Activated CD4-positive, alpha-beta memory T cell treated with anti-CD3 and anti-CD28 coated beads for 36 hours (primary cell): ENCODE data around the gene HP1BP3. TPM values are rescaled to one million over a fixed set of nuclear protein-coding genes. Genes with fewer than 3 reads are reported as not detected.

Experiments used
- CTCF ChIA-PET: fragments of 350-600 bp; sonication (Branson Sonifier 250); formaldehyde crosslinking; loops from one replicate; lab custom pipeline; 2021; ENCODE audit warnings: antibody characterized with exemption, inconsistent platforms; lab: Charles Lee
- POLR2A ChIA-PET: fragments of 350-600 bp; sonication (Branson Sonifier 250); formaldehyde crosslinking; loops from one replicate; lab custom pipeline; 2021; ENCODE audit warnings: antibody characterized with exemption; lab: Charles Lee
- DNase-seq: peaks from one replicate; pipeline ENCODE4 v3.0.0-alpha.2; 2020
- H3K27ac Mint-ChIP-seq: one replicate; pipeline ENCODE4 v1.8.0; 2021; ENCODE audit warnings: mixed read lengths
- H3K27me3 Mint-ChIP-seq: one replicate; pipeline ENCODE4 v1.8.0; 2021; ENCODE audit warnings: mixed read lengths
- H3K36me3 Mint-ChIP-seq: one replicate; pipeline ENCODE4 v1.8.0; 2021; ENCODE audit warnings: mixed read lengths
- H3K4me1 Mint-ChIP-seq: one replicate; pipeline ENCODE4 v1.8.0; 2021; ENCODE audit warnings: low read depth, mixed read lengths
- H3K4me3 Mint-ChIP-seq: one replicate; pipeline ENCODE4 v1.8.0; 2021; ENCODE audit warnings: mild to moderate bottlenecking, mixed read lengths
- H3K9me3 Mint-ChIP-seq: one replicate; pipeline ENCODE4 v1.8.0; 2021; ENCODE audit warnings: mixed read lengths
- intact Hi-C: fragments of 100-400 bp; cut with micrococcal nuclease; formaldehyde crosslinking; loops from one replicate; pipeline ENCODE4 v1.15.1; 2023
- total RNA-seq, 2 experiments: library from RNA; stranded (reverse); gene quantifications; one replicate each; pipeline ENCODE4 v1.2.3, GENCODE V29; 2021

HP1BP3 gene
- total RNA-seq, 2 experiments from 2014 or later: 209 to 225 TPM

DNA sequence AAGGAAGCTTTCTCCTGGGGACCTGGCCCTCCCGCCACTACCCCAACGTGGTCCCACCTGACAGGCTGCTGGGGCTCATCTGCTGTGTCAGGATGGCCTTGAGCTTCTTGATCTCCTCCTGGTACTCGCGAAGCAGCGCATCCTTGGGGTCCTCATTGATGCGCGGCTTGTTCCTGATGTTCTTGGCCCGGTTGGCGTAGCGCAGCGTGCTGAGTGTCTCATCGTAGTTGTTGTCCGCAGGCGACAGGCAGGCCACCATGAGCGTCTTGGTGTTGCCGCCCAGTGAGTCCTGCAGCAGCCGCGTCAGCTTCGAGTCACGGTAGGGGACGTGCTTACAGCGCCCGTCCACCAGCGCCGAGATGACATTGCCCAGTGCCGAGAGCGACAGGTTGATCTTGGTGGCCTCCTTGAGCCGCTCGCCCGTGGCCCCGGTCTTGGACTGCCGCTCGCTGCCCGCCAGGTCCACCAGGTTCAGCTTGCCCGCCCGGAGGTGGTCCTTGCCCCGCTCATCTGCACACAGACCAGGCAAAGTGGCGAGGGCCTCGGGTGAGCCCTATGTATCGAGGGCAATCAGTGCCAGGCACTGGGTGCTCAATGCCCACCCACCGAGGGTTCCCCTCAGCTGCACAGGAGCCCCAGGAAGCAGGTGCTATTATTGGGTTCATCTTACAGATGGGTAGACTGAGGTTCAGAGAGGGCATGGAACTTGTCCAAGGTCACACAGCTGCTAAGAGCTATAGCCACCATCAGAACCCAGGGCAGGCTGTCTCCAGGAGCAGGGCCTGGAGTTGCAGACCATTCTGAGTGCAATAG lies 82.5 kb downstream of the HP1BP3 start:
- no peak overlapping the region for H3K27ac Mint-ChIP-seq
- H3K4me3 Mint-ChIP-seq: no peak overlapping the region
- no peak for DNase-seq
- POLR2A ChIA-PET: no interaction called here
- H3K36me3 Mint-ChIP-seq: no peaks in the 10 kb centered on the region
- CTCF ChIA-PET: no interaction called here
- no peaks in the 10 kb centered on the region for H3K9me3 Mint-ChIP-seq
- intact Hi-C loops: no loop called here
- no peaks in the 10 kb centered on the region for H3K27me3 Mint-ChIP-seq
- no peaks in the 10 kb centered on the region for H3K4me1 Mint-ChIP-seq

DNA sequence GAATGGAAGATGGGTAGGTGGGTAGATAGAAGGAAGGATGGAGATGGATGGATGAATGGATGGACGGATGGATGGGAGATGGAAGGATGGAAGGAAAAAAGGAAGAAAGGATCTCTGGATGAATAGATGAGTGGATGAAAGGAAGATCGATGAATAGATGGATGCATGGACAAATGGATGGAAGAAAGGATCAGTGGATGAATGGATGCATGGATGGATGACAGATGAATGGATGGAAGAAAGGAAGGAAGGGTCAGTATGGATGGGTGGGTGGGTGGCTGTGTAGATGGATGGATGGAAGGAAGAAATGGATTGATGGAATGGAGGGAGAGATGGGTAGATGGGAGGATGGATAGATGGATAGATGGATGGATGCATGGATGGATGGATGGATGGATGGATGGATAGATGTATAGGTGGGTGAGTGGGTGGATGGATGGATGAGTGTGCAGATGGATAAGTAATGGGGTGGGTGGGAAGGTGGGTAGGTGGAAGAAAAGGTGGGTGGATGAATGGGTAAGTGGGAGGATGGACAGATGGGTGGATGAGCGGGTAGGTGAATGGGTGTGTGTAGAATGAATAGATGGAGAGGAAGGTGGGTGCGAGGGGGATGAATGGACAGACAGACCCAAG lies 83.9 kb downstream of the HP1BP3 start:
- Mint-ChIP-seq H3K27me3 (no peaks in the 10 kb centered on the region), H3K4me1 (no peaks in the 10 kb centered on the region), H3K4me3 (no peak overlapping the region), H3K36me3 (no peaks in the 10 kb centered on the region), H3K9me3 (no peaks in the 10 kb centered on the region), H3K27ac (no peak overlapping the region)
- intact Hi-C loops: no loop called here
- ChIA-PET CTCF (no interaction called here), POLR2A (no interaction called here)
- no peak for DNase-seq

DNA sequence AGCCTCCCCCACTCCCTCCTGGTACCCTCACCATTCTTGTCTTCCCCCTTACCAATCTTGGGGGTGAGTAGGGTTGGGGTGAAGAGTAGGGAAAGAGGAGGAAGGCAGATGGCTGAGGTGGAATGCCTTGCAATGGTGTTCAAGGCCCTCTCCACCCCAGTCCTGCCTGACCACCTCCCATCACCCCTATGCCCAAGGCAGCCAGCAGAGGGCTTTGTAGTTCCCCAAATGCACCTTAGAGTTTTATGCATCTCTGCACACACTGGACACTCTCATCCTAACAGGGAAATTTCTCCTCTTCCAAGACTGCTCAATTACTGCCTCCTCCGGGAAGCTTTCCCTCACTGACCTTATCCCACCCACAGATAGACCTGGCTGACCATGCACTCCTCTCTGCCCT lies 84.7 kb downstream of the HP1BP3 start:
- intact Hi-C loops: no loop called here
- H3K9me3 Mint-ChIP-seq: no peaks in the 10 kb centered on the region
- no peaks in the 10 kb centered on the region for H3K36me3 Mint-ChIP-seq
- no peak for DNase-seq
- H3K27me3 Mint-ChIP-seq: no peaks in the 10 kb centered on the region
- ChIA-PET CTCF (no interaction called here), POLR2A (no interaction called here)
- H3K4me3 Mint-ChIP-seq: no peak overlapping the region
- H3K27ac Mint-ChIP-seq: no peak overlapping the region
- no peaks in the 10 kb centered on the region for H3K4me1 Mint-ChIP-seq

DNA sequence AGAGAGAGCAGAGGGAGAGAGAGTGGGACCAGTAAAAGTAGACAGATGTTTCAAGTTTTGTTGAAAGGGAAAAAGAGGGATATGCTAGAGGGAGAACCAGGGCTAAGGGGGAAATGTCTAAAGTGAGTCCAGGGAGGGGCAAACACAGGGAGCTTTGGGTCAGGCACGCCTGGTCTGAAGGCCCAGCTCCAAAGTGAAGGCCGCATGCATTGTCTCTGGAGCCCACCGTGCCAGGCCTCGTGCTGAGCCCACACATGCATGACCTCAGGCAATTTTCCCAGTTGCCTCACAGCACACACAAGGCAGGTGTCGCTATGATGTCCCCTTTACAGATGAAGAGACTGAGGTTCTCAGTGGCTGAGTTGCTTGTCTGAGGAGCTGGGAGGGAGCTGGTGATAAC lies 85.3 kb downstream of the HP1BP3 start:
- POLR2A ChIA-PET: no interaction called here
- no peak for DNase-seq
- Mint-ChIP-seq H3K27me3 (no peaks in the 10 kb centered on the region), H3K4me3 (no peak overlapping the region), H3K27ac (no peak overlapping the region), H3K9me3 (no peaks in the 10 kb centered on the region), H3K36me3 (no peaks in the 10 kb centered on the region), H3K4me1 (peaks cover 2% of the 10 kb centered on the region)
- CTCF ChIA-PET: no interaction called here
- intact Hi-C loops: no loop called here

DNA sequence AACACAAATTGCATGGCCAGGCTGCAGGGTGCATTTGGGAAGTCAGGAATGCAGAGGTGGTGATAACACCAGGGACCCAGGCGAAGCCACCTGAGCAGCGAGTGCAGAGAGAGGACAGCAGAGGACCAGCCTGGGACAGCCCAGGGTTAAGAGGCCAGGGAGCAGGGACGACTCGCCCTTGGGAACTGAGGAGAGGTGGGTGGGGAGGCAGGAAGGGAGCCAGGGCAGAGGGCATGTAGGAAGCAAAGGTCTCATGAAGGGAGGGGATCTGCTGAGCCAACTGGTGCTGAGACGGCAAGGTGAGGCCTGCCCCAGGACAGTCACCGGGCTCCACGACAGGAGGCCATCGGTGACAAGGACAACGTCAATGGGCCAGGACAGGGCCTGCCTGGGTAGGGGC lies 85.7 kb downstream of the HP1BP3 start:
- DNase-seq: no peak
- no peak overlapping the region for H3K27ac Mint-ChIP-seq
- POLR2A ChIA-PET: no interaction called here
- peaks cover 2% of the 10 kb centered on the region for H3K4me1 Mint-ChIP-seq
- H3K9me3 Mint-ChIP-seq: no peaks in the 10 kb centered on the region
- no peak overlapping the region for H3K4me3 Mint-ChIP-seq
- H3K27me3 Mint-ChIP-seq: no peaks in the 10 kb centered on the region
- CTCF ChIA-PET: no interaction called here
- H3K36me3 Mint-ChIP-seq: no peaks in the 10 kb centered on the region
- intact Hi-C loops: no loop called here

DNA sequence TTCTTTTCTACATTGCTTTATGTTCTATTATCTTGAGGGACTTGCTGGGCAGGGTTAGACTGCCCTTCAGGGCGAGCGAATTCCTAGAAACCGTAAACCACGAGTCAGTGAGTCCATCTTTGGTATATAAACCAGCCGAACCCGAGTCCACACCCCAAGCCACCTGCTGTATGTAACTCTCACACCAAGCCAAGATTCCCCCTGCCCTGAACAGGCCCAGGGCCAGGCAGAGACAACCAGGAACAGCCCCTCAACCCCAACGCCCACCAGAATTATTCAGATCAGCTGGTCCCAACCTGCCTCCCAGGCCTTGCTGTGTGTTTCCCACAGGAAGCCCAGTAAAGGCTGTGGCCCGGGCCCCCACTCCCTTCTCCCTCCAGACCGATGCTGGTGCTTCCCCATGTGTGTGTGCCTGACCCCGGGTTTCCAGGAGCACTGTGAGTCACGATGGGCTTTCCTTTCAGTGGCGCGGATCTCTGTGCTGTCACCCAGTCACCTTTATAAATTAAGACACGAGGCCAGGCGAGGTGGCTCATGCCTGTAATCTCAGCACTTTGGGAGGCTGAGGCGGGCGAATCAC lies 86.4 kb downstream of the HP1BP3 start:
- no peaks in the 10 kb centered on the region for H3K9me3 Mint-ChIP-seq
- no peak for DNase-seq
- H3K27me3 Mint-ChIP-seq: peaks cover 2% of the 10 kb centered on the region
- intact Hi-C loops: no loop called here
- ChIA-PET CTCF (interaction anchor here (1.3 kb wide), 1 partner anchor 495 kb away, joined by 5 read pairs; no protein-coding TSS in a partner anchor), POLR2A (no interaction called here)
- H3K36me3 Mint-ChIP-seq: no peaks in the 10 kb centered on the region
- no peak overlapping the region for H3K27ac Mint-ChIP-seq
- H3K4me3 Mint-ChIP-seq: no peak overlapping the region
- H3K4me1 Mint-ChIP-seq: peaks cover 6% of the 10 kb centered on the region

DNA sequence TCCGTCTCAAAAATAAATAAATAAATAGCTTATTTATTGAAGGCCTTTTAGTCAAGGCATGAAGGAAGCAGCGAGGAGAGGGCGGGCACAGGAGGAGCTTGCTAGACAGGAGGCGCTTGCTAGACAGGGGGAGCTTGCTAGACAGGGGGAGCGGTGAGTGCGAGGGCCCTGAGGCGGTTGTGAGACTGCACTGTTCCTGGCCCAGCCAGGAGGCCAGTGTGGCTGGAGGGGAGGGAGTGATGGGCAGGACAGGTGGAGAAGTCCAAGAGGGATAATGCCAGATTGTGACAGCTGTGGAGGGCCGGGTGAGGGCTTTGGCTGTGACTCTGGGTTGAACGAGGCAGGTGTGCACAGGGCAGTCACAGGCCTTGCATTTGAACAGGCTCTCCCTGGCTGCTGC lies 87.5 kb downstream of the HP1BP3 start:
- ChIA-PET CTCF (interaction anchor here (0.5 to 5.2 kb wide), 4 partner anchors 35 to 495 kb away, joined by 3 to 129 read pairs (median 4); no protein-coding TSS in a partner anchor), POLR2A (no interaction called here)
- no peak overlapping the region for H3K4me3 Mint-ChIP-seq
- no peaks in the 10 kb centered on the region for H3K9me3 Mint-ChIP-seq
- no peak overlapping the region for H3K27ac Mint-ChIP-seq
- intact Hi-C loops: no loop called here
- H3K4me1 Mint-ChIP-seq: peaks cover 6% of the 10 kb centered on the region
- H3K36me3 Mint-ChIP-seq: no peaks in the 10 kb centered on the region
- DNase-seq: no peak
- H3K27me3 Mint-ChIP-seq: peaks cover 6% of the 10 kb centered on the region

DNA sequence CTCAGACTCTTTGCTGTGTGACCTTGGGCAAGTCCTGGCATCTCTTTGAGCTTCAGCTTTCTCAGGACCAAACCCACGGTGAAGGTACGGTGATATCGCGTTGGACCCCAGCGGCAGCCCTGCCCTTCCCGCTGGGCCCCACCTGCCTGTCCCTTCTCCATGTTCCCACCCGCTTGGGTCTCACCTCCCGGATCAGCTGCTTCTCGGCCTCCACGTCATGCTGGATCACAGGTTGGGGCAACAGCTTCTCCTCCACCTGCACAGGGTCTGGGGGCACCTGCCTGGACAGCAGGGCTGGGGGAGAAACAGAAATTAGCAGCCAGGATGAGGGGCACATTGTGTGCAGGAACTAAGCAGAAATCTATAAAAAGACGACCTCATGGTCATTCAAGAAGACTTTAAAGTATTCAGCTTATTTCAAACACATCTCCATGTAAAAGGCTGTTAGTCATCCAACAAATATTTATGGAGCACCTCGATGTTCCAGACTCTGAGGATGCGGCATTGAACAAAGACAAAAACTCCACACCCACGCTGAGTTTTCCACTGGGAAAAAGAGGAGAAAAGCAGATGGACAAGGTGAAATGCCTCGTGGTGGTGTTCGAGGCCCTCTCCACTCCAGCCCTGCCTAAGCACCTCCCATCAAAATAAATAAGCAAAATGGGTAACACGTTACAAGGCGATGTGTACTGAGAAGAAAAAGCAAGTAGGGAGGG lies 88.8 kb downstream of the HP1BP3 start:
- no peaks in the 10 kb centered on the region for H3K9me3 Mint-ChIP-seq
- intact Hi-C loops: no loop called here
- H3K4me1 Mint-ChIP-seq: peaks cover 6% of the 10 kb centered on the region
- ChIA-PET POLR2A (no interaction called here), CTCF (interaction anchor here (0.6 to 5.2 kb wide), 5 partner anchors 31 to 1184 kb away, joined by 3 to 129 read pairs (median 3); partner anchors contain the start of gene SH2D5)
- H3K4me3 Mint-ChIP-seq: no peak overlapping the region
- DNase-seq: no peak
- no peak overlapping the region for H3K27ac Mint-ChIP-seq
- peaks cover 6% of the 10 kb centered on the region for H3K27me3 Mint-ChIP-seq
- no peaks in the 10 kb centered on the region for H3K36me3 Mint-ChIP-seq

DNA sequence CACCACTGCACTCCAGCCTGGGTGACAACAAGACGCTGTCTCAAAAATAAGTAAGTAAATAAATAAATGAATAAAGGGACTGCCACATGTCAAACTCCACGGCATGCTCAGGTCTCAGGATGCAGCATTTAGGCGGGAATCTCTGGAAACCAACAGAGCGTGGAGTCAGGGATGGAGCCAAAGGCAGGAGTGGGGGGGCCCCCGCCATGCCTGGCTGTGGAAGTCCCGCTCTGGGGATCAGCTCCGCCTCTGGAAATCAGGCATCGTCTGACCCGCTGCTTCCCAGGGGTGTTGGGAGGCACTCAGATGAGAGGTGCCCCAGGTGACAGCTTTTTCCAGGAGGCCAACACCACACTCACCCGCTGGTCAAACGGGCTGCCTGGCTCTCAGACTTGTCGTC lies 89.5 kb downstream of the HP1BP3 start:
- Mint-ChIP-seq H3K9me3 (no peaks in the 10 kb centered on the region), H3K4me3 (no peak overlapping the region), H3K27me3 (peaks cover 6% of the 10 kb centered on the region), H3K36me3 (no peaks in the 10 kb centered on the region), H3K27ac (no peak overlapping the region), H3K4me1 (peaks cover 6% of the 10 kb centered on the region)
- intact Hi-C loops: loop anchor here (2.0 kb wide), 1 partner anchor 35 kb away; the partner anchor contains the start of gene SH2D5
- no peak for DNase-seq
- ChIA-PET CTCF (interaction anchor here (0.9 to 5.2 kb wide), 22 partner anchors 10 to 520 kb away, joined by 3 to 129 read pairs (median 6); partner anchors contain the start of genes DDOST, KIF17 and SH2D5), POLR2A (no interaction called here)

DNA sequence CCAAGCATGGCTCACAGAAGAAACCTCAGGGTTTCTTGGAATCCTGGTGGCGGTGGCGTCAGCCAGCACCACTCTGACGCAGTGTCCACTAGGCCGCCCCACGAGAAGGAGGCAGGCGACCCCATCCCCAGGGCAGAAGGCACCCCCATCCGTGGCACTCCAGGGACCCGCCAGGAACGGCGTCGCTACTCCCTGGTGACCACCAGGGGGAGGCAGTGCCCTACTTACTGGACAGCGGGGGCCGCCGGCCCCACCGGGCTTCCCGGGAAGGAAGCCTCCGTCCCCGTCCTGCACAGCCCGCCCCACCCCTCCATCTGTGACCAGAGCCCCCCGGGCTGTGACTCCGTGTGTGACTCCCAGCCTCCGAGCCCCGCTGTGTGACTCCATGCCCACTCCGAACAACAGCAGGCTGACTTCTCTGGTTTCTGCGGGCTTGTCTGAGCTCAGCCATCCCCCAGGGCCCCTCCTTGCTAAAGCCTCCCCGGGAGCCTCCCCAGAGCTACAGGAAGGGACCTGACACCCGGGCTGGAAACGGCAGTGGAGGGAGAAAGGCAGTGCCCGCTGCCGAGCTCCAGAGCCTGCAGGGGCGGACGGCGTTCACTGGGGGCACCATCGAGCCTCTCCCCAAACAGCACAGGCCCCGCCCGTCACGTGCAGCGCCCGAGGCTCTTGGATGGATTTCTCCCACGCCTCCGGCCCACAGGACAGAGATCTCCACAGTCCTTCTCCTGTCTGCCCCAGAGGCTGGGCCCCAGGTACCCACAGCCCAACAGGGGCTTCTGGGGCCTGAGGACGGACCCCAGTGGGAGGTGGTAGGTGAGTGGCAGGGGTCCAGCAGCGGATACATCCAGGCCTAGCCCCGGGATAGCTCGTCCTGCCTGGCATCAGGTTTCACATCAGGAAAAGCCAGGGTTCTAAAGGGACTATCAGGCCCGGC lies 90.4 kb downstream of the HP1BP3 start:
- intact Hi-C loops: loop anchor here (1.0 to 2.0 kb wide), 2 partner anchors 36 to 499 kb away; partner anchors contain the start of gene SH2D5
- ChIA-PET CTCF (interaction anchor here (0.7 to 5.2 kb wide), 55 partner anchors 9 to 556 kb away, joined by 3 to 129 read pairs (median 4); partner anchors contain the start of genes DDOST, KIF17 and SH2D5), POLR2A (no interaction called here)
- peak; percentile 85 for DNase-seq
- Mint-ChIP-seq H3K4me1 (peaks cover 6% of the 10 kb centered on the region), H3K27ac (no peak overlapping the region), H3K27me3 (peaks cover 6% of the 10 kb centered on the region), H3K9me3 (no peaks in the 10 kb centered on the region), H3K4me3 (peak overlapping the region; percentile 77), H3K36me3 (no peaks in the 10 kb centered on the region)

DNA sequence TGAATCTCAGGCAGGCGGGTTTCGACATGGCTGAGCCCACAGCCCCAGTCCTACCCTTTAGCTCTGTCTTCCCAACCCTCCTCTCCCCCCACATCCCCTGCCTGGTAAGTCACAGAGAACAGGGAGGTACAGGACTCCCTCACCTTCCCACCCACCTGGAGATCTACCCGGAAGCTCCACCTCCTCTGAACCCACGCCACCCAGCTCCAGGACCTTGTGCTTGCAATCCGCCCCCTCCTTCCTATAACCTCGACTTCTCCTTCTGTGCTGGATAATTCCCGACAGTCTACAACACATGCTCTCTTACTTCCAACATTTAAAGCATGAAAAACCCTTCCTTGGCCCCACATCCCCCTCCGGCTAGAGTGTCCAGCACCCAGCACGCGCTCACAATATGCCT lies 91.6 kb downstream of the HP1BP3 start:
- intact Hi-C loops: no loop called here
- H3K36me3 Mint-ChIP-seq: no peaks in the 10 kb centered on the region
- no peak overlapping the region for H3K27ac Mint-ChIP-seq
- peaks cover 6% of the 10 kb centered on the region for H3K4me1 Mint-ChIP-seq
- ChIA-PET CTCF (interaction anchor here (1.1 to 5.2 kb wide), 2 partner anchors 62 to 499 kb away, joined by 3 to 129 read pairs; no protein-coding TSS in a partner anchor), POLR2A (no interaction called here)
- H3K4me3 Mint-ChIP-seq: no peak overlapping the region
- no peaks in the 10 kb centered on the region for H3K9me3 Mint-ChIP-seq
- DNase-seq: no peak
- H3K27me3 Mint-ChIP-seq: peaks cover 6% of the 10 kb centered on the region
